Measurements from ENCODE around the gene CD36. TPM values are rescaled to one million over a fixed set of nuclear protein-coding genes. Genes with fewer than 3 reads are reported as not detected.

Gene CD36
- total and polyA plus RNA-seq, 4 donors: 4.4 to 138 (median 63.4) TPM

- 94 to 100% methylated on average over 1 of the region's 1 CpG for WGBS, 2 donors
- no peak for ATAC-seq (ENCODE audit: low FRiP score)
- no peaks in the 10 kb centered on the region for H3K9me3 ChIP-seq (ENCODE audit: control insufficient read depth, low read length)
- no peak for DNase-seq
- no peaks in the 10 kb centered on the region for H3K36me3 ChIP-seq (ENCODE audit: control insufficient read depth in 1 of 2, insufficient read depth in 2 of 2, low read length in 1 of 2)
- no peaks in the 10 kb centered on the region for H3K4me1 ChIP-seq (ENCODE audit: control insufficient read depth in 1 of 2, insufficient read depth in 2 of 2, low read length in 2 of 2)
- no peaks in the 10 kb centered on the region for H3K27me3 ChIP-seq (ENCODE audit: control insufficient read depth in 1 of 2, insufficient read depth in 2 of 2, low read length in 1 of 2)
- H3K27ac ChIP-seq (ENCODE audit: low read depth in 1 of 2, low read length in 2 of 2): no peak overlapping the region
- H3K4me3 ChIP-seq (ENCODE audit: low read length in 2 of 2): no peak overlapping the region
- intact Hi-C loops (cut with DNase I): no loop called here
Measured at GRCh38 chr7:80642871-80643270, 4.4 kb downstream of the CD36 start.

DNA sequence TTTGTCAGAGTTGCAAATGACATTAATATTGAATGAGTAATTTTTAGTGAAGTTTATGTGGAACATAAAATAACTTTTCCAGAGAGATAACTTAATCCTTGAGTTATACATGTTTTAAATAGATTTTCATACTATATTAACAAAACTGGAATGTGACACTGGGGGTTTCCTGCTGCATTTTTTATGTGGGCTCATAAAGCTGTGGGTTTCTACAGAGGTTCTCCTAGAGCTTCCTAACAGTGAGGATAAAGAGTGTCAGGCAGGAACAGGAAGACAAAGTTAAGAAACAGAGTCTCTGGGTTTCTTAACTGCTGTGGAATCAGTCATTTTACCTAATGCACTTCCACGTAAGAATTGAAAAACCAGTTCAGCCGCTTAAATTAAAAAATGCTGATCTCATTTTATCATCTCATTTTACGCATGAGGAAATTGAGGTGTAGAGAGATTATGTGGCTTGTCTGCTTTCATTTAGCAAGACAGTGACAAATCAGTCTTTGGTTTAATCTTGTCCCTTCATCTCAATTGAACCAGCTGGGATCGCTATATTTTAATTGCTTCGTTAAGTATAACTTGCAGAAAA, 5.0 kb downstream of the CD36 start:
- intact Hi-C loops (cut with DNase I): no loop called here
- Histone ChIP-seq H3K36me3 (ENCODE audit: control insufficient read depth in 1 of 2, insufficient read depth in 2 of 2, low read length in 1 of 2) (no peaks in the 10 kb centered on the region), H3K4me3 (ENCODE audit: low read length in 2 of 2) (no peak overlapping the region), H3K27me3 (ENCODE audit: control insufficient read depth in 1 of 2, insufficient read depth in 2 of 2, low read length in 1 of 2) (no peaks in the 10 kb centered on the region), H3K9me3 (ENCODE audit: control insufficient read depth, low read length) (no peaks in the 10 kb centered on the region), H3K4me1 (ENCODE audit: control insufficient read depth in 1 of 2, insufficient read depth in 2 of 2, low read length in 2 of 2) (no peaks in the 10 kb centered on the region), H3K27ac (ENCODE audit: low read depth in 1 of 2, low read length in 2 of 2) (no peak overlapping the region)
- ATAC-seq (ENCODE audit: low FRiP score) (no peak), DNase-seq (no peak)
- 90 to 92% methylated on average over 5 of the region's 5 CpGs for WGBS, 2 donors

DNA sequence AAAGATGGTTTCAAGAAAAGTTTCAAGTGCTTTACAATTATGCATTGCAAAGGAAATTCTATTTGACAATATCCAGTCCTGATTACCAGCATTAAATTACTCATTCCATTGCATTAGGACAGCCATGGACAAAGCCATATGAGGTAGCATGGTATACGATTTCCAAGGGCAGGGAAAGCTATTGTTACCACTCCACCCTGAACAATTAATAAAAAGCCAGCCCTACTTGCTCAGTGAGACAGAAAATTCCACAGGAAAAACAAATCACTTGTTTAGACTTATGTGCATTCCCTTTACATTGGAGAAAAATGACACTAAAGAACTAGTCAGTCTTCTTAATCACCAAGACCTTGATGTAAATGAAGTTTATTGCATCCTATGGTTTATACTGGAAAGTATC, 5.6 kb downstream of the CD36 start:
- Histone ChIP-seq H3K4me3 (ENCODE audit: low read length in 2 of 2) (no peak overlapping the region), H3K9me3 (ENCODE audit: control insufficient read depth, low read length) (no peaks in the 10 kb centered on the region), H3K27me3 (ENCODE audit: control insufficient read depth in 1 of 2, insufficient read depth in 2 of 2, low read length in 1 of 2) (no peaks in the 10 kb centered on the region), H3K27ac (ENCODE audit: low read depth in 1 of 2, low read length in 2 of 2) (no peak overlapping the region), H3K36me3 (ENCODE audit: control insufficient read depth in 1 of 2, insufficient read depth in 2 of 2, low read length in 1 of 2) (no peaks in the 10 kb centered on the region), H3K4me1 (ENCODE audit: control insufficient read depth in 1 of 2, insufficient read depth in 2 of 2, low read length in 2 of 2) (no peaks in the 10 kb centered on the region)
- intact Hi-C loops (cut with DNase I): no loop called here
- DNase-seq (no peak), ATAC-seq (ENCODE audit: low FRiP score) (no peak)
- WGBS, 2 donors: 74 to 82% methylated on average over 1 of the region's 1 CpG

DNA sequence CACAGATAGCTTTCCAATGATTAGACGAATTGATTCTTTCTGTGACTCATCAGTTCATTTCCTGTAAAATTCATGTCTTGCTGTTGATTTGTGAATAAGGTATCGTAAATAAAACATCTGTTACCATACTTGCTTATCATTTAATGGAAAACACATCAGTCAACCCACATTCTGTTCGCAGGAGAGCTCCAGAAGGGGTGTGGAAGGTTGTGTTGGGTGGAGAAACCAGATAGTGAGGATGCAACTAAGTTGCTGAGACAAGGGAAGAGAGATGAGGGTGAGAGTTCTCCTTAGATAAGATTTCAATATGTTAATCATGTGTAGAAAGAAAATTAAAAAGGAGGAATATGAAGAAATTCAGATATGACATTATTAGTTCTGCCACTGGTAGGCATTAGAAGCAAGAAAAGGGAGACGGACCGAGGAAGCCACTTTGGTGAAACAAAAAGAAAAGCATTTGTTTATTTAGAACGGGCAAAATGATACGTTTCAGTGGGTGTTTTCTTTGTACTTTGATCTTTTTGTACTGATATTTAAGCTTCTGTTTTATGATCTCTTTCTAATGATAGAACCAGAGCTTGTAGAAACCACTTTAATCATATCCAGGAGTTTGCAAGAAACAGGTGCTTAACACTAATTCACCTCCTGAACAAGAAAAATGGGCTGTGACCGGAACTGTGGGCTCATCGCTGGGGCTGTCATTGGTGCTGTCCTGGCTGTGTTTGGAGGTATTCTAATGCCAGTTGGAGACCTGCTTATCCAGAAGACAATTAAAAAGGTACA, 7.8 kb downstream of the CD36 start:
- 76 to 79% methylated on average over 9 of the region's 9 CpGs for WGBS, 2 donors
- Histone ChIP-seq H3K9me3 (ENCODE audit: control insufficient read depth, low read length) (no peaks in the 10 kb centered on the region), H3K27ac (ENCODE audit: low read depth in 1 of 2, low read length in 2 of 2) (no peak overlapping the region), H3K4me3 (ENCODE audit: low read length in 2 of 2) (no peak overlapping the region), H3K27me3 (ENCODE audit: control insufficient read depth in 1 of 2, insufficient read depth in 2 of 2, low read length in 1 of 2) (no peaks in the 10 kb centered on the region), H3K4me1 (ENCODE audit: control insufficient read depth in 1 of 2, insufficient read depth in 2 of 2, low read length in 2 of 2) (no peaks in the 10 kb centered on the region), H3K36me3 (ENCODE audit: control insufficient read depth in 1 of 2, insufficient read depth in 2 of 2, low read length in 1 of 2) (no peaks in the 10 kb centered on the region)
- DNase-seq: no peak
- ATAC-seq (ENCODE audit: low FRiP score): no peak
- intact Hi-C loops (cut with DNase I): no loop called here

- DNase-seq: no peak
- Histone ChIP-seq H3K36me3 (ENCODE audit: control insufficient read depth in 1 of 2, insufficient read depth in 2 of 2, low read length in 1 of 2) (no peaks in the 10 kb centered on the region), H3K27ac (ENCODE audit: low read depth in 1 of 2, low read length in 2 of 2) (no peak overlapping the region), H3K4me3 (ENCODE audit: low read length in 2 of 2) (no peak overlapping the region), H3K4me1 (ENCODE audit: control insufficient read depth in 1 of 2, insufficient read depth in 2 of 2, low read length in 2 of 2) (no peaks in the 10 kb centered on the region), H3K27me3 (ENCODE audit: control insufficient read depth in 1 of 2, insufficient read depth in 2 of 2, low read length in 1 of 2) (no peaks in the 10 kb centered on the region), H3K9me3 (ENCODE audit: control insufficient read depth, low read length) (no peaks in the 10 kb centered on the region)
- 56 to 61% methylated on average over 3 of the region's 3 CpGs for WGBS, 2 donors
- intact Hi-C loops (cut with DNase I): no loop called here
- no peak for ATAC-seq (ENCODE audit: low FRiP score)
Measured at GRCh38 chr7:80647436-80647835, 9.0 kb downstream of the CD36 start.

- H3K36me3 ChIP-seq (ENCODE audit: control insufficient read depth in 1 of 2, insufficient read depth in 2 of 2, low read length in 1 of 2): no peaks in the 10 kb centered on the region
- 87 to 89% methylated on average over 2 of the region's 2 CpGs for WGBS, 2 donors
- no peak overlapping the region for H3K4me3 ChIP-seq (ENCODE audit: low read length in 2 of 2)
- no peaks in the 10 kb centered on the region for H3K4me1 ChIP-seq (ENCODE audit: control insufficient read depth in 1 of 2, insufficient read depth in 2 of 2, low read length in 2 of 2)
- H3K27ac ChIP-seq (ENCODE audit: low read depth in 1 of 2, low read length in 2 of 2): no peak overlapping the region
- ATAC-seq (ENCODE audit: low FRiP score) (no peak), DNase-seq (no peak)
- intact Hi-C loops (cut with DNase I): no loop called here
- no peaks in the 10 kb centered on the region for H3K9me3 ChIP-seq (ENCODE audit: control insufficient read depth, low read length)
- H3K27me3 ChIP-seq (ENCODE audit: control insufficient read depth in 1 of 2, insufficient read depth in 2 of 2, low read length in 1 of 2): no peaks in the 10 kb centered on the region
Measured at GRCh38 chr7:80648031-80648600, 9.7 kb downstream of the CD36 start.

GRCh38 chr7:80649011-80649410, 10.6 kb downstream of the CD36 start:
- no peak for ATAC-seq (ENCODE audit: low FRiP score)
- Histone ChIP-seq H3K4me1 (ENCODE audit: control insufficient read depth in 1 of 2, insufficient read depth in 2 of 2, low read length in 2 of 2) (no peaks in the 10 kb centered on the region), H3K27me3 (ENCODE audit: control insufficient read depth in 1 of 2, insufficient read depth in 2 of 2, low read length in 1 of 2) (no peaks in the 10 kb centered on the region), H3K27ac (ENCODE audit: low read depth in 1 of 2, low read length in 2 of 2) (no peak overlapping the region), H3K36me3 (ENCODE audit: control insufficient read depth in 1 of 2, insufficient read depth in 2 of 2, low read length in 1 of 2) (no peaks in the 10 kb centered on the region), H3K4me3 (ENCODE audit: low read length in 2 of 2) (no peak overlapping the region), H3K9me3 (ENCODE audit: control insufficient read depth, low read length) (no peaks in the 10 kb centered on the region)
- 83 to 87% methylated on average over 3 of the region's 3 CpGs for WGBS, 2 donors
- intact Hi-C loops (cut with DNase I): no loop called here
- DNase-seq: no peak

GRCh38 chr7:80650030-80650429, 11.6 kb downstream of the CD36 start:
- 92 to 93% methylated on average over 2 of the region's 2 CpGs for WGBS, 2 donors
- ATAC-seq (ENCODE audit: low FRiP score): no peak

GRCh38 chr7:80651471-80651870, 13.0 kb downstream of the CD36 start:
- ATAC-seq (ENCODE audit: low FRiP score) (no peak), DNase-seq (no peak)
- Histone ChIP-seq H3K27ac (ENCODE audit: low read depth in 1 of 2, low read length in 2 of 2) (no peak overlapping the region), H3K4me3 (ENCODE audit: low read length in 2 of 2) (no peak overlapping the region), H3K36me3 (ENCODE audit: control insufficient read depth in 1 of 2, insufficient read depth in 2 of 2, low read length in 1 of 2) (no peaks in the 10 kb centered on the region), H3K9me3 (ENCODE audit: control insufficient read depth, low read length) (no peaks in the 10 kb centered on the region), H3K27me3 (ENCODE audit: control insufficient read depth in 1 of 2, insufficient read depth in 2 of 2, low read length in 1 of 2) (no peaks in the 10 kb centered on the region), H3K4me1 (ENCODE audit: control insufficient read depth in 1 of 2, insufficient read depth in 2 of 2, low read length in 2 of 2) (no peaks in the 10 kb centered on the region)
- intact Hi-C loops (cut with DNase I): no loop called here
- 94 to 95% methylated on average over 5 of the region's 5 CpGs for WGBS, 2 donors

More at GRCh38 chr7:80650030-80650429, 11.6 kb downstream of the CD36 start:
- H3K4me1 ChIP-seq (ENCODE audit: control insufficient read depth in 1 of 2, insufficient read depth in 2 of 2, low read length in 2 of 2): no peaks in the 10 kb centered on the region
- DNase-seq: no peak
- H3K9me3 ChIP-seq (ENCODE audit: control insufficient read depth, low read length): no peaks in the 10 kb centered on the region
- H3K27ac ChIP-seq (ENCODE audit: low read depth in 1 of 2, low read length in 2 of 2): no peak overlapping the region
- no peaks in the 10 kb centered on the region for H3K27me3 ChIP-seq (ENCODE audit: control insufficient read depth in 1 of 2, insufficient read depth in 2 of 2, low read length in 1 of 2)
- intact Hi-C loops (cut with DNase I): no loop called here
- H3K4me3 ChIP-seq (ENCODE audit: low read length in 2 of 2): no peak overlapping the region
- H3K36me3 ChIP-seq (ENCODE audit: control insufficient read depth in 1 of 2, insufficient read depth in 2 of 2, low read length in 1 of 2): no peaks in the 10 kb centered on the region
